Measurements from ENCODE around the gene FBXO42.

- no peak for TF ChIP-seq MAX (IDR thresholded peaks at IDR 0.05)
- no peak for TF ChIP-seq CREB1 (IDR thresholded peaks at IDR 0.05; ENCODE audit: low read depth)
- TF ChIP-seq EP300 (IDR thresholded peaks at IDR 0.05; ENCODE audit: borderline replicate concordance): no peak
- no peak for TF ChIP-seq RAD21 (IDR thresholded peaks at IDR 0.05; ENCODE audit: low read depth)
- no peak for TF ChIP-seq TEAD4 (IDR thresholded peaks at IDR 0.05)
- TF ChIP-seq TCF12 (IDR thresholded peaks at IDR 0.05; ENCODE audit: low read depth): no peak
- no peak for TF ChIP-seq TAF1 (IDR thresholded peaks at IDR 0.05; ENCODE audit: low read depth)
- no peak for TF ChIP-seq ZBTB7A (IDR thresholded peaks at IDR 0.05; ENCODE audit: low read depth)
Measured at GRCh38 chr1:16296643-16297042, 55.6 kb downstream of the FBXO42 start.

Data from Ishikawa (cell line).